Activated naive CD4-positive, alpha-beta T cell (primary cell): ENCODE data around the gene BTBD18.

Experiments used
- DNase-seq, 4 experiments: peaks; one replicate each; lab custom pipeline; 2025; lab: John Stamatoyannopoulos, UW

BTBD18 gene

DNA sequence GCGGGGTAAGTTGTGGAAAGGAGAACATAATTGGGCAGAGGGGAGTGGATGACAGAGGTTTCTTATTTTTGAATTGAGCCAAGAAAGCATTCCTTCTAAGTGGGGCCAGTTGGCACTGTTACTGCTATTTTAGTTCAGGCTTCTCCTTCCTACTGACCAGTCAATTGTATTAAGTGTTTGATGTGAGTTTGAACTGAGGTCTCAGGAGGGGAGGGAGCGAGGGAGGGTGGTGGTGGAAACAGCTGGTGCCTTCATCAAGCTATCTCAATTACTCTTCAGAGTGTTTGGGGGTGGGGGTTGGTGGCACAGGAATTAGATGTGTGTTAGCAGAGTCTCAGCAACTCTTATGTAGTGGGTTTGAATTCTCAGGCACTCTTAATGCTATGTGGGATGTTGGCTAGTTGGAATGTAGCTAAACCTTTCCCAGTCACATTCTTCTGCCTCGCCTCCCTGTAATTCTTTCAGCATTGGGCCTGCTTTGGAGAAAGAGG lies 24.5 kb upstream of the BTBD18 start:
- DNase-seq: no peak

DNA sequence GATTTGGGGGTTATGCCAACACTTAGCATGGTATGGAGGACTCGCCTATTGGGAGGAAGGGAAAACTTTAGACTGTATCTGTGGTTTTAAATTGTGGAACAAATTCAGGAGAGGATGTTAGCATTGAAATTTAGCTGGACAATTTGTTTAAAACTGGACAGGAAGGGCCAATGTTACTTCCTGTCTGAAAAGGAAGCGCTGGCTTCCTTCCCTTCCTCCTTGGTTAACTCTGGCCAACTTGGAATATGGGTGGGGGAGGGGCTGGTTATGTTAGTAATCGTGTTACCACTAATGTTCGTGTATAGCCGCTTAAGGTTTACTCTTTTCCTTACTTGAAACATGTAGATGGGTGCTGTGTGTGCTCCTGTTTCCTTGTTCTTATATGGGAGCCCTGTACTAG lies 23.9 kb upstream of the BTBD18 start:
- no peak for DNase-seq

DNA sequence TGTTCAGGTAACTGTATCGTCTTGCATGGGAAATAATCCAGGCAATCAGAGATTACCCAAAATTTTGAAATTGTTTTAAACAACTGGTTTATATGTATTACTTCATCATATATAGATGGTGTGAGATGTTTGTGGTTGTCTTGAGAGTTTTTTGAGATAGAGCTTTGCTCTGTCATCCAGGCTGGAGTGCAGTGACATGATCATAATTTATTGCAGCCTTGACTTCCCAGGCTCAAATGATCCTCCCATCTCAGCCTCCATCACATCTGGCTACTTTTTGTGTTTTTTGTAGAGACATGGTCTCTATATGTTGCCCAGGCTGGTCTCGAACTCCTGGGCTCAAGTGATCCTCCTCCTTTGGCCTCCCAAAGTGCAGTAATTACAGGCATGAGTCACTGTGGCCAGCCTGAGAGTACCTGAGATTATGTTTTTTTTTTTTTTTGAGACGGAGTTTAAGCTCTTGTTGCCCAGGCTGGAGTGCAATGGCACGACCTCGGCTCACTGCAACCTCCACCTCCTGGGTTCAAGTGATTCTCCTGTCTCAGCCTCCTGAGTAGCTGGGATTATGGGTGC lies 21.5 kb upstream of the BTBD18 start:
- DNase-seq: no peak

DNA sequence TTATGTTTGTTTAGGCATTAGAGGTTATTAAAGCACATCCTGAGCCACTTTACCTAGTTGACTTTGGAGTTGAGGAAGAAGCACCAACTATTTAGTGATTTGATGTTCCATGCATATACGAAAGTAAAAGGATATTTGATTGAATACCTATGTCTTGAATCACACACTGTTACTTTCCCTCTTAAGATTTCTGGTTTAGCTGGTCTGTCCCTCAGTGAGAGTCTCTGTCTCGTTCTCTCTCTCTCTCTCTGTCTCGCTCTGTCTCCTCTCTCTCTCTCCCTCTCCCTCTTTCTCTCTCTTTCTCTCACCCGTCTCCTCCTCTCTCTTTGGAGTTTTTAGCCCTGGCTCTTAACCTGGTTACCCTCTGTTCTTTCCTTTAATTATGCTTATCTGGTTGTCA lies 20.9 kb upstream of the BTBD18 start:
- DNase-seq: no peak

DNA sequence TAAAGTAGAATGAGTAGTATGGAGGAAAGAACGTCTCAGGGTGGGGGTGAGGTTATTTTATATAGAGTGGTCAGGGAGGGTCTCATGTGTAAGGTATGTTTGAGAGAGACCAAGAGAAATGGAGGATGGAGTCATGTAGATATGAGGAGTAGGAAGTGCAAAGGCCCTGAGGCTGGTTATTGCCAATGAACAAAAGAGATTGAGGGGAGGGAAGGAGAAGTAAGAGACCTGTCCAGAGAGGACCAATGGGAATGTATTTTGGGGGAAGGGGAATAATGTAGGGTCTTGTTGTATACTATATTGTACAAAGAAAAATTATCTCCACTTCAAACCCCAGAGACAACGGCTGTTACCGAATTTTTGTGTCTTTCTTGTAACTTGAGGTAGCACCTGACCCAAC lies 19.7 kb upstream of the BTBD18 start:
- no peak for DNase-seq

DNA sequence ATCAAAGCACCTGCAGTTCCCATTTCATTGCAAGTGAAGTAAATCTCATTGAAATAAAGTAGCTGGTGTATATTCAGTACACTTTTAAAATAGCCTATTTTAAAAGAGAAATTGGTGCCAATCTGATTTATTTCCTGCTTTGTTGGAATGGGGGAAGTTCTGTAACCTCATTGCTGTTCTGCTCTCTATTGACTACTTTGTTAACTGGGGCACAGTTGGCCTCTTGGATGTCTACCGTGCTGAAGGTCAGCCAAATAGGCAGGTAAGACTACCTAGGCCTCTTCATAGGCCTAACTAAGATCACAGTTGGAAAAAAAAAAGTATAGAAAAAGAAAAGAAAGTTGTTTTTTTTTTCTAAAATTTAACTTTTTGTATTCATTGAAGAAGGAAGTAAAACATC lies 19.2 kb upstream of the BTBD18 start:
- DNase-seq: no peak

DNA sequence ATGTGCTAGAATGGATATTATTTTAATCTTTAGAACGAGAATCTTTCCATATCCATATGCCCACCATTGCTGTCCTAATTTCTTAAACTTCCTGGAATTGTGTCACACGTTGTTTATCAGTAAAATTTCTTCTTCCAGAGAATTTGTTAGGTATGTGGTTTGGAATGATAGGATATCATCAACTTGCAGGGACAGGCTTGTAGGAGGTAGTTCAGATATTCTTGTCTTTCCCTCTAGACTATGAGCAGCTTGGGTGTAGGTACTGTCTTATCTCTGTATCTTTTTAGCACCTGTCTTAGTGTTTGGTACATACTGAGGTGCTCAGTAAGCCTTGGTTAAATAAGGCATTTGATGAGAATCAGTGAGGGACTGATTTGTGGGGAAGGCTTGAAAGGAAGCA lies 13.4 kb upstream of the BTBD18 start:
- no peak for DNase-seq

DNA sequence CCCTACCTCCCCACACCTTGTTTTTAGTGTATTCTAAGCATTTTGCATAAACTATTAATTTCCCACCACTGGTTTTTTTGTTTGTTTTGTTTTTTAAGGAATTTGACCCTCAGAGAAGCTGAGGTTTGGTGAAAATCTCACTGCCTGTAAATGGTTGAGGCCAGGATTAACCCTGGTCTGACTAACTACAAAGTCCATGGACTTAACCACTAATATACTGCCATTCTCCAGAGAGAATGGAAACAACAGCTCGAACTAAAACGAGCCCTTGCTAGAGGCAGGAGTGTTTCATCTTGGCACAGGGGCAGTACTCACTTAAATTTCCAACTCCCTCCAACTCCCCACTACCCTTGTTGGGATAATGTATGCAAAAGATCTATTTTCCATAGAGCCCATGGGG lies 12.9 kb upstream of the BTBD18 start:
- DNase-seq: no peak

DNA sequence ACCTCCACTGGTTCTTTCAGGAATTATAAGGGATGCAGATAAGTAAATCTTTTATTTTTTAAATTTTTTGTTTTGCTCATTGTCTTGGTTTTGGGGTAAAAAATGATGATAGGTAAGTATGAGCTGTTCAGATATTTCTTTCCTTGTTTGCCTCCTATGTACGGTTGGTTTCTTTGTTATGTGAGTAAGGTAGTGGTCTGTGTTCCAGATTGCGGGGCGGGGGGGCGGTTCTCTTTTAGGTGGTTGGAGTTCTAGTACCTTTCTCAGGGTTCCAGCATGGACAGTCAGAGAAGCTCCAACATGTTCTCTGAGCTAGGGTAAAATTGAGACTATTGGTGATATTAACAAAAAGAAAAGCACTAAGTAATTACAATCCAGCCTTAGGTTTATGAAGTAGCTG lies 12.4 kb upstream of the BTBD18 start:
- no peak for DNase-seq

DNA sequence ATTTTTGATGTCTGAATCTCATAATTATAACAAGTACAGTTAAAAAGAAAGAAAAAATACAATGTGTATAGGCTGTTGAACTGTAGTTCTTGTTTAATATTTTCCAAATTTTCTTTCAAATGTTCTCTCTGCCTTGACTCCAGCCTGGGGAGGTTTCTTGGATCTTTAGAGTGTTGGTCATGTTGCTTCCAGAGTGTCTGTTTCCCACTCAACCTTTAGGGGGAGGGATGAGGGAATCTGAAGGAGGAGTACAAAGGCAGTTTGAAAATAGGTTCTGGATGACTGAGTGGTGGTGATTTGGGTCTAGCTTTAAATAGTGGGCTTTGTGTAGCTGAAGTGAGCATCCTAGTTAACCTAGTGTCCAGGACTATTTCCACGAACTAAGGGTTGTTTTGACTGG lies 11.9 kb upstream of the BTBD18 start:
- DNase-seq: no peak

DNA sequence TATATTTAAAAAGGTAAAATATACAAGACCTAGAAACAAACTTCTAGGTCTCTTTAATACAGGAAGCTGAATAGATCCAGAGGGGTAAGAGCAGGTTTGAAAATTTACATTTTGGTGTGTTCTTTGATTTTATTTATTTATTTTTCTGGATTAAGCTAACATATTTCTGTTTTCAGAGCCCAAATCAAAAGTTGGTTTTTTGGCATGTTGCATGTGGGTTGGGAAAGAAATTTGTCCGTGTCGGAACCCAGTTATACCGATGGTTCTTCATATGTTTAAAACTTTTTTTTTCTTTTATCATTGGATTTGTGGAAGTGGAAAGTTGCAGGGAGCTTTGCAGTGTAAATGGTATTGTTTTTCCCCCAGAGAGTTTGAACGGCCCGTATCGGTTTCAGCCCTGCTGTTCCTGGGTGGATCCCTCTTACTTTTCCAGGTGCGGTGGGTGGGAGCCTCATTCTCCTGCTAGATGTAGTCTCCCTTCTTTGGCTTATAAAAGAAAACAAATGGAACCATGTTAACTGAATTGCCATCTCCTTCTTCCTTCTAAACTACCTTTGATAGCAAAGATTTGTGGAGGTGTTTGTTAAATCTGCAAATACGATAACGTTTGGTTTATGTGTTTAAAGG lies 10.7 kb upstream of the BTBD18 start:
- no peak for DNase-seq

DNA sequence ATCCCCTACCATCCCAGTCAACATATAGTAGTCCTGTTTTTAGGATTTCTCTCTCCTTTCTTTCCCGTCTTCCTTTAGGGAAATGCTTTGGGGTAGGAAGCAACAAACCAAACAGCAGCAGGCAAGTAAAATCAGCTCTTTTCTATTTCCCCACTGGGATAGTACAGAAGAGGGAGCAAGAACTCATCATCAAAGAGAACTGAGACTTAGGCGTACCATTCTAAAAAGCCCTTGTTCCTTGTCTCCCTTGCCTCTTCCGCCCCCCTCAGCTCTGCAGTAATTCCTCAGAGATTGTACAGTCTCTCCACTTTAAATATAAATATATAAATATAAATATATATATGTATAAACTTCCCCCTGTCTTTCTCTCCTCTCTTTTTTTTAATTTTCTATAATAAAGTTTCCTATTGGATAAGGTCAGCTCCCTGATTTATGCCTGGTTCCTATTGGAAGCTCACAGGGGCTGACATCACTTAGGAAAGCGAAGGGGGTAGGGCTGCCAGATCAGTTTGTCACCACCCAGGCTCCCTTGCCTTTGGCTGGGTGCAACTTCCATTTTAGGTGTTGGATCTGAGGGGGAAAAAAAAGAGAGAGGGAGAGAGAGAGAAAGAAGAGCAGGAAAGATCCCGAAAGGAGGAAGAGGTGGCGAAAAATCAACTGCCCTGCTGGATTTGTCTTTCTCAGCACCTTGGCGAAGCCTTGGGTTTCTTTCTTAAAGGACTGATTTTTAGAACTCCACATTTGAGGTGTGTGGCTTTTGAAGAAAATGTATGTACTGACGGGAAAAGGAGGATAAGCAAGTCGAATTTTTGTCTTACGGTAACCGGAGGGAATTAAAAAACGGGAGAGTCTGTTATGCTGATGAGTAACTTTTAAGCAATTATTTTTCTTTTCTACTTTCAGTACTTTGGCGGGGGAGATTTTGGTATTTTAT lies 9.9 kb upstream of the BTBD18 start, which contains the start of gene CTNND1:
CTNND1 (plus strand) TSS at position 502 of the 934 bp plus-strand sequence. CDS start 29,677 bp downstream, outside the sequence.
- DNase-seq: no peak

DNA sequence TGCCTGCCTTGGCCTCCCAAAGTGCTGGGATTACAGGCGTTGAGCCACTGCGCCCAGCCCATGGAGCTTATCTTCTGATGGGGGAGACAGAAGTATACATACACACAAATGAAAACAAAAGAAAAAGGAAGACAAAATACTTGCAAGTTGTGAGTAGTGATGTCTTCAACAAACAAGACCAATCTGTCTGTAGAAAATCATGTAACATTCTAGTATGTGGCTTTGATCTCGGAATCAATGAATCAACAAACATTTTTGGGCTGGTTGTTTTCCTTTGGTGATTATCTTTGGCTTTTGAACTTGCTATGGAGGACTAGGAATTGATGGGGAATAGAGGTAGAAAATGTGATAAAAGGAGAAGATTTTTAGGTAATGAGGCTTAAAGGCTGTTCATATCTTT lies 6.6 kb upstream of the BTBD18 start:
- no peak for DNase-seq

DNA sequence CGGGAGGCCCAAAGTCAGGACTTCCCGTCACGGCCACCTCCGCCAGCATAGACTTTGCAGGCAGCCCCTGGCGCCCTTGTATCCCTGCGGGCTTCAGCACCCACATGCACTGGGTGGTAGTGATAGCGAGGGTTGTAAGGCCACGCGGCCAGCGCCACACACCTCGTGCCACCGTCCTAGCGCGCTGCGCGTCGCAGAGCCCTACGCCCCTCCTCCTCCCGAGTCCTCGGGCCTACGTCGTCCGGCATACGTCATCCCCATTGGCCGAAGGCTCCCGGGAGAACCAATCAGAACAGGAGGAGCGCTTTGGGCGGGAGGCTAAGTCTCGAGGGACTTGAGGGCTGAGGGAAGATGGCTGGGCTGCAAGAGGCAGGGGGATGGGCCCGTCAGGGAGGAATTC lies 1.3 kb upstream of the BTBD18 start:
- DNase-seq: no peak

DNA sequence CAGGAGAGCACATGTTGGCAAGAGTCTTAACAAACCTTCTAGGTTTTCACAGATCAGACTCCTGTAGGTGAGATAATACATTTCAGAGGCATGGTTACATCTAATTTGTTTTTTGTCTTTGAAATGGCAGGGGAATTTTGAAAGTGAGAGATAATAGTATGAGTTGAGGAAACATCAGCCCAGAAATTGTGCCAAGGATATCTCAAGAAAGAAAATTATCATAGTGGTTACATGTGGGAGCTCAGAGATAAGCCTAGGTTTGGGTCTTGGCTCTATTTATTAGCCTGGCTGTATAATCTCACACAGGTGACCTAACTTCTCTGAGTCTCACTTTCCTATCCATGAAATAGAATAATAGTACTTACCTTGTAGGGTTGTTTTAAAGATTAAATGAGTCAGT lies 443 bp downstream of the BTBD18 start:
- no peak for DNase-seq

DNA sequence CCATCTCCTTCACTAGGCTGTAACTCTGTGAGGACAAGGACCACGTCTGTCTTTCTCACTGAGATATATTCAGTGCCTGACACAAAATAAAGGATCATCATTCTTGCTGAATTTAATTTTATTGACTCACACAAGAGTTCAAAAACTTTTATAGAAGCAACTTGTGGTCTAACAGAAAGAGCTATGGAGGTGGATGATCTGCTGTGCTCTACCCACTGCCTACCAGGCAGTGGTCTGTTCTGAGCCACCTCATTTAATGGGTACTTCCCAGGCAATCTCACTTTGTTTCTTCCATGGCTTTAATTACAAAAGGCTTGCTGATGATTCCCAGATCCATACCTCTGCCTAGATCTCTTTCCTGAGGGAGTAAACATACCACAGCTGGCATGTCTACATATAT lies 4.7 kb downstream of the BTBD18 start:
- DNase-seq: no peak

DNA sequence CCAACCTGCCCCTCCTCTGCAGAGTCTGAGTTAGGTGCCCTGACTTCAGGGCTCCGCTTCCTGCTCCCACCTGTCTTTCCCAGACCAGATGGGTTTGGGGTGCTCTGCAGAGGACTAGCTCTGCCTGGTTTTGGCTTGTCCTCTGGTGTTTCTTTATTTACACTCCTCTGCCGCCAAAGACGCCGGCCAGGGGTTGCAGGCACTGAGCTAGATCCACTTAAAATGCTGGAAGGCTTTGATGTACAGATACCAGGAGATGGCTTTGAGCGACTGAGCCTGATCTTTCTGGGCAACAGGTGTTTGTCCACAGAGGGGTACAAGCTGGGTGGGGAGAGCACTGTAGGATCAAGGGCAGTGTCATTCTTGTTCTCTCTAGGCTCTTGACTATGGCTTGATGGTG lies 6.4 kb downstream of the BTBD18 start:
- DNase-seq: no peak

DNA sequence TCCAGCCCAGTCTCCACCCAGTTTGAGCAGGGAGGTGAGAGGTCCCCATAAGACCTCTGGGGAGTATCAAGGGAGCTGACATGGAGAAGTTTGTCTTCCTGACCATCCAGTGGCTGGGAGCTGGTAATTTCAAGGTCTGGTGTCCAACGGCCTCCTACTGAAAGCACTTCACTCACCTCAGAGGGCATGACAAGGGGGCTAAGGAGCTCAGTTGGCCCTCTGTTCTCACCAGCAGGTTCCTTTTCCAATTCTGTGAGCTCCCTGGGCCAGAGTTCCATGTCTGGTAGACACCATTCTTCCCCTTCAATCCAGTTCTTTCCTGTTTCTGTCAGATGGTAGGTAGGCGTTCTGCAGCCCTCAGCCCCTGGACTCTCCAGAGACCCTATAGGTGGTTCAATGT lies 7.3 kb downstream of the BTBD18 start:
- DNase-seq: no peak

DNA sequence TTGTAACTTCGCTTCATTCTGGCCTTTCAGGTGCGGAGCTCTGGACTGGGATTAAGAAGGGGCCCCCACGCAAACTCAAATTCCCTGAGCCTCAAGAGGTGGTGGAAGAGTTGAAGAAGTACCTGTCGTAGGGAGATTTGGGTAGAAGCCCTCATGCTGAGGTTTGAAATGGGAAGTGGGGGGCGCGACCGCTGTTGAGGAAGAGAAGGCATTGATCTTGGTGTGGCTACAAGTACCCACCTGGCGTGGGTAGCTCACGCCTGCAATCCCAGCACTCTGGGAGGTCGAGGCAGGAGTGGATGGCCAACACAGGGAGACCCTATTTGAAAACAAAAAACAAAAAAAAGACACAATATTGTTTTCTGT lies 9.5 kb downstream of the BTBD18 start:
- no peak for DNase-seq

DNA sequence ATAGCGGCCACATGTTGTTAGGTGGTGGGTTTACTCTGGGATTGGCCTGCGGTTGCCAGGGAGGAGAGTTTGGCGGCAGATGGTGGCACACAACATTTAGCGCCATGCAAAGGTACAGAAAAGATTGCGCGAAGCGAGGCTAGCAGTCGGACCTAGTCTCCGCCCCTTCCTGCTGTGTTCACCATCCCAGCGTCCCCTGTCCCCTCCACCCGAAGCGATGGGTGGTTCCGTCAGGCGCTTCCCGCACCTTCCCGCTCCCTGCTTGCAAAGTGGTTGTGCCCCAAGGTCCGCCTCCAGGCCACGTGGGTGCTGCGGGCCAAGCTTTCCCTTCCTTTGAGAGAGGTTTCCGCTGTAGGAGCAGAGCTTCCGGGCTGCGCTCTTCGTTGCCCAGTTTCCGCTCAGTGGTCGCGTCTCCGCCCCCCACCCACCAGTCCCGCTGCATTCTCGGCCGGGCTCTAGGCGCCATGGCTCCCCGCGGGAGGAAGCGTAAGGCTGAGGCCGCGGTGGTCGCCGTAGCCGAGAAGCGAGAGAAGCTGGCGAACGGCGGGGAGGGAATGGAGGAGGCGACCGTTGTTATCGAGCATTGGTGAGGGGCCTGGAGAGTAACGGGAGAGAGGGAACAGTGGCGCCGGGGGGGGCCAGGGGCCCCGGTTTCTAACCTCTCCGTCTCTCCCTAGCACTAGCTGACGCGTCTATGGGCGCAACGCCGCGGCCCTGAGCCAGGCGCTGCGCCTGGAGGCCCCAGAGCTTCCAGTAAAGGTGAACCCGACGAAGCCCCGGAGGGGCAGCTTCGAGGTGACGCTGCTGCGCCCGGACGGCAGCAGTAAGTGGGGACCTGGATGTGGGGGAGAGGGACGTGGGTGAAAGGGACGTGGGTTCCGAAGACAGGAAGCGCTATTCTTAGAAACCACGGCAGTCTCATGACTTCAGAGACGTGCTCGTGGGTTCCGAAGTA lies 10.2 kb downstream of the BTBD18 start, which contains the start of gene SELENOH:
SELENOH (plus strand) TSS at position 360 of the 955 bp plus-strand sequence; CDS start at position 465, 105 bp downstream.
- peak; percentile 84 to 86 (median 85) for DNase-seq

DNA sequence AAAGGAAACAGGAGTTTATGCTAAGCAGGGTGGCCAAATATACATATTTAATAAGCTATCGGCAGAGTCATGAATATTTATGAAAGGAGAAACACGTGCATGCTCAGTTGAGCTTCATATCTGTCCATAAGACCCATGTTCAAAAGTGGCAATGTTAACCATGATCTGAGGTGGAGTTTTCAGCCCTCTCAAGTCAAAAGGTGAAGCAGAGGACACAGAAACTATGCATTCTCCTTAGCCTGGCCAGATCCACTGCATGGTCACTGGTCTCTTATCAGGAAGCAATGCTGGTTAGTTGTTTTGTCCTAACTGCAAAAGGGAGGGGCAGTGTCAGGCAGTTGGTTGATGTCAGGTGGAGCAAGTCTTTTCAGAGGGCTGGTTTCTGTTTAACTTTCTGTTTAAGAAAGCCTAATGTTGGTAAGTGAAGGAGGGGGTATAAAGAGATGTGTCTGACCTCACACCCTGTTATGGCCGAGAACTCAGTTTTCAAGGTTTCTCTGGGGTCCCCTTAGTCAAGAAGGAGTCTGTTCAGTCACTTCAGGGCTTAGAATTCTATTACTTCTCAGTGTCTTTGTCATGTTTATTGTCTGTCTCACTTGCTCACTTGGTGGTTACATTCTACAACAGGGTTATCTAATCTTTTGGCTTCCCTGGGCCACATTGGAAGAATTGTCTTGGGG lies 15.9 kb downstream of the BTBD18 start:
- DNase-seq: no peak
